ENCODE measurements around the gene EIF3F.

EIF3F gene

DNA sequence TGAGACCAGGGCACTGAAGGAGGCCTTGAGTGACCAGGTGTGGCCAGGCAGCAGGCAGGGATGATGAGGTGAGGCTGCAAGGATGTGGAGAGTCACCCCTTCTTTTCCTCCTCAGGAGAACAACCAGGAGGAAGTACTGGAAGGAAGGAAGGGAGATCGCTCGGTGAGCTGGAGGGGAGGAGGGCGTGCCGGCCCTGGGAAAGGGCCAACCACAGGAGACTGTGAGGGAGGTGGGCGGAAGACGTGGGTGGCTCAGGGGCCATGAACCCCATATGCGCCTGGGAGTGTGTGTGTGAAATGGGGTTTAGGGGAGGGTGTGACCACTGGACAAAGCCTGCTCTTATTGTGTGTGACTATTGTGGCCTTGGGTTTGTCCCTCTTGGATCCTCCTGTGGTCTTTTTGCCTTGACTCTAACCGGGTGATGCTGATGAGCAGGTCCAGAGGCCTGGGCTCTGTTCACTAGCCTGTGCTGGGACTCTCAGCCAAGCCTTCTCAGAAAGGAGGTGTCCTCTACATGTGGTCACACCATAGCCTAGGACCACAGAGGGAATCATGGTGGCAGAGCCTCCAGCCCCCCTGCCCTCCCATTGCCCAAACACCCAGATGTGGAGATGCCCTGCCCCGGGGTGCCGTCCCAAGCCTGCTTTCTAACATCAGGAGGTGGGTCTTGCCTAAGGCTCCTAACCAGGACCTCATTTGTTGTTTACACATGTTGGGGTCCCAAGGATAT is 52.6 kb downstream of the EIF3F start:
- H3K4me3 ChIP-seq (ENCODE audit: low read depth, low read length), result no peak overlapping the region
- TF ChIP-seq, protein P1, sequence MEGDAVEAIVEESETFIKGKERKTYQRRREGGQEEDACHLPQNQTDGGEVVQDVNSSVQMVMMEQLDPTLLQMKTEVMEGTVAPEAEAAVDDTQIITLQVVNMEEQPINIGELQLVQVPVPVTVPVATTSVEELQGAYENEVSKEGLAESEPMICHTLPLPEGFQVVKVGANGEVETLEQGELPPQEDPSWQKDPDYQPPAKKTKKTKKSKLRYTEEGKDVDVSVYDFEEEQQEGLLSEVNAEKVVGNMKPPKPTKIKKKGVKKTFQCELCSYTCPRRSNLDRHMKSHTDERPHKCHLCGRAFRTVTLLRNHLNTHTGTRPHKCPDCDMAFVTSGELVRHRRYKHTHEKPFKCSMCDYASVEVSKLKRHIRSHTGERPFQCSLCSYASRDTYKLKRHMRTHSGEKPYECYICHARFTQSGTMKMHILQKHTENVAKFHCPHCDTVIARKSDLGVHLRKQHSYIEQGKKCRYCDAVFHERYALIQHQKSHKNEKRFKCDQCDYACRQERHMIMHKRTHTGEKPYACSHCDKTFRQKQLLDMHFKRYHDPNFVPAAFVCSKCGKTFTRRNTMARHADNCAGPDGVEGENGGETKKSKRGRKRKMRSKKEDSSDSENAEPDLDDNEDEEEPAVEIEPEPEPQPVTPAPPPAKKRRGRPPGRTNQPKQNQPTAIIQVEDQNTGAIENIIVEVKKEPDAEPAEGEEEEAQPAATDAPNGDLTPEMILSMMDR (IDR thresholded peaks at IDR 0.05; ENCODE audit: borderline replicate concordance, insufficient read depth, low read depth, low read length), result no peak

DNA sequence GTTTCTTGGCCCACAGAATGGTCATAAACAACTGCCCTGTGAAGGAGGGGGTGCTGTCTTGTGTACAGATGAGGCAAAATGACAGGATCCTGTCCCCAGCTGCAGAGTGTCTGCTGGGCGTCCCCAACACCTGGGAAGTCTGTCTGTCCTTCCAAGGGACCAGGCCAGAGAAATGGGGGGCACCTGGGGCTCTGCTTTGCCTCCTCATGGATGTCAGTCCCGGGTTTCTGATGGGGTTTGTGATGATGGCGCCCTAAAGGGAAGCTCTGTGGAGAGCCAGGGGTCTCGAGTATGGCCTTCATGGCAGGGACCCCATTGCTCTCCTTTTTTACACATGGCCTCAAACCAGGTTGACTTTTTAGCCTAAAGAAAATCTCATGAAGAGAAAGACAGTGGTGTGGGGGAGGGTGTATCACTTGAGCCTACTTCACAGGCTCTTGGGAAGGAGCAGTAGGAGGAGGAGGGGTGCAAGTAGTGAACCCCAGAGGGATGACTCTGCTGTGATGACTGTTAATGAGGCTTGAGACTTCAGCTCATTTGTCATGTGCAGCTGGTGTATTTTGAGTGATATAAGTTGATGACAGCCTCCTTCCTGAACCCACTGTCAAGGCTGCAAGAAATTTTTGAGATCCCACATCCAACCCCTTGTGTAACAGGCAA is 53.3 kb downstream of the EIF3F start:
- no peak overlapping the region for H3K4me3 ChIP-seq (ENCODE audit: low read depth, low read length)
- TF ChIP-seq, protein P1 (IDR thresholded peaks at IDR 0.05; ENCODE audit: borderline replicate concordance, insufficient read depth, low read depth, low read length), result no peak

DNA sequence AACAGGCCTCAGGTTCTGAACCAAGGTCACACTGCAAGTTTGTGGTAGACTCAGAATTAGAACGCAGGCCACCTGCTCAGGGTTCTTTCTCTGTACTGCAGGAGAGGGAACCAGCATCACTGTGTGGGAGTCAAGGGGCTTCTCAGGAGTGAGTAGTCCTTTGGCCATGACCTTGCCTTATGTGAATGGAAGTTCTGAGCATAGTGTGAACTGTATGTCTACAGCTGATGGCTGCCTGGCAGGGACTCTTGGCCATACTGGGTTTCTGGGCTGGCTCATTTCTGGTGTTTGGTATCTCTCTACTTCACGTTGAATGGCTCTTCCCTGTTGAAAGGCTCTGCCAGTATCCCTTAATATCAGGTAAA is 53.8 kb downstream of the EIF3F start:
- no peak overlapping the region for H3K4me3 ChIP-seq (ENCODE audit: low read depth, low read length)
- TF ChIP-seq, protein P1 (IDR thresholded peaks at IDR 0.05; ENCODE audit: borderline replicate concordance, insufficient read depth, low read depth, low read length), result no peak

DNA sequence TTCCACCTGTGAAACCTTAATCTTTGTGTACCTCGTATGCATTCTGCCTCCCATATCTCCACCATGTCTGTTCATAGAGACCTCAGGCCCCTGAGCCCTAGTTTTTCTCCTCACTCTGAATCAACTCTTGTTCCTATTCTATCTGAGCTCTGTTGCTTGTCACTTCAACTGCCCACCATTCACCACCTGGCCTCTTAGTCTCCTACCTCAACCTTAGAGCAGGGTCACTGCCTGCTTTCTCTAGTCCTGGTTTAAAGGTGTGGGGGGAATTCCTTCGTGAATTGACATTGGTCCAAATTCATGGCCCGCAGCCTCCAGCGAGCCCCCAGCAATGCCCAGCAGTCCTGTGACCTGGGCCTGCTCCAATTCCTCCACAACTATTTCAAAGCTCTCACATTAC is 54.4 kb downstream of the EIF3F start:
- TF ChIP-seq, protein P1 (IDR thresholded peaks at IDR 0.05; ENCODE audit: borderline replicate concordance, insufficient read depth, low read depth, low read length), result no peak
- no peak overlapping the region for H3K4me3 ChIP-seq (ENCODE audit: low read depth, low read length)

DNA sequence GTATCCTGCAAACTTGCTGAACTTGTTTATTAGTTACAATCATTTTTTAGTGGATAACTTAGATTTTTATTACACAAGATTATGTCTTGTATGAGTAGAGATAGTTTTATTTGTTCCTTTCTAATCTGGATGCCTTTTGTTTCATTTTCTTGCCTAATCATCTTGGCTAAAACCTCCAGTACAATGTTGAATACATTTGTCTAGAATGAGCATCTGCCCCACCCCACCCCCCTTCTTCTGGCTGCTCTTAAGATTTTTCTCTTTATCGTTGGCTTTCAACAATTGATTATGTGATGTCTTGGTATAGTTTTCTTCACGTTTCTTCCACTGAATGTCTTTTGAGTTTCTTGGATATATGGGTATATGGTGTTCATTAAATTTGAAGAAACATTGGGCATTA is 56.6 kb downstream of the EIF3F start:
- TF ChIP-seq, protein P1 (IDR thresholded peaks at IDR 0.05; ENCODE audit: borderline replicate concordance, insufficient read depth, low read depth, low read length), result no peak
- no peak overlapping the region for H3K4me3 ChIP-seq (ENCODE audit: low read depth, low read length)

DNA sequence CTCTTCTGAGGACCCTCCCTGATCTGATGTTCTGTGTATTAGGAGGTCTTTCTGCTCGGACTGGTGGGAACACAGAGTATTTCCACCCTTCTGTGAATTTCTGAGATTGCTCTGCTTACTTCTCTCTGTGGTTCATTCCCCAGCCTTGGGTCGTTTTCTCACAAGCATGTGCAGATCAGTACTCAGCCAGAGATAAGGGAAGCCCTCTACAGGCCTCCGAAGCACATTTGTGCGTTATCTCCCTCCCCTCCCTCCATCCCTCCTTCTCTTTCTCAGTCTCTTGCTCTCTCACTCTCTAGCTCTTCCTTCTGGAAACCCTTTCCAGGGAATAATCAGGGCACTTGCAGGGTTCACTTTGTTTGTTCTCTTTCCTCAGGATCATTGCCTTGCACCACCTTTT is 58.7 kb downstream of the EIF3F start:
- TF ChIP-seq, protein P1 (IDR thresholded peaks at IDR 0.05; ENCODE audit: borderline replicate concordance, insufficient read depth, low read depth, low read length), result no peak
- no peak overlapping the region for H3K4me3 ChIP-seq (ENCODE audit: low read depth, low read length)

DNA sequence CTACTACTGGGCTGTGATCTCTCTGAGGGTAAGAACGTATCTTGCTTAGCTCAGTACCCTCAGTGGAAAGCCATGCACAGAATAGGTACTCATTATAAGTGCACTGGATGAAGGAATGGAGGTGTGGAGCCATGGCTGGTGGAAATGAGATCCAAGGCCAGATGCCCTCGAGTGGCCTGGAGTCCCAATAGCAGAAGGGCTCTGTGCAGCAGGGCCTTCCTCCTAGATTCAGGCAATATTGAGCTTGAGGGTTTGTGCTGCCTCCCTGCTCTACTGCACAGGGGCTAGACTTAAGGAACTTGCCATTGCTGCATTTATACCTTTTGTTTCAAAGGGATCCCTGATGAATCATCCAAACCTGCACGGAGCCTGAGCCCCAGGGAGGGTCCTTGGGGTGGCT is 60.2 kb downstream of the EIF3F start:
- TF ChIP-seq, protein P1 (IDR thresholded peaks at IDR 0.05; ENCODE audit: borderline replicate concordance, insufficient read depth, low read depth, low read length), result no peak
- H3K4me3 ChIP-seq (ENCODE audit: low read depth, low read length), result no peak overlapping the region
